ENCODE measurements around the gene PPP1R15A. TPM values are rescaled to one million over a fixed set of nuclear protein-coding genes. Genes with fewer than 3 reads are reported as not detected.

PPP1R15A gene
- total RNA-seq (2022; extraction: Qiagen RNA extraction; ENCODE audit: low read depth): 91.5 to 154 TPM (median 107 TPM) in 5 replicates

GRCh38 chr19:48872182-48872883 lies at the start of gene PPP1R15A:
Gene PPP1R15A (plus strand): TSS chr19:48872421. CDS start chr19:48873234, 813 bp downstream.

GRCh38 chr19:48836089-48837017 lies 35.9 kb upstream of the PPP1R15A start, which contains the start of gene HSD17B14:
Gene HSD17B14 (minus strand): TSS chr19:48836491. CDS start chr19:48836411, 80 bp downstream.

GRCh38 chr19:48868114-48868886 lies 3.9 kb upstream of the PPP1R15A start, which contains the start of gene PLEKHA4:
Gene PLEKHA4 (minus strand): TSS chr19:48868617. CDS start chr19:48867620, 997 bp downstream.

GRCh38 chr19:48899781-48900476 lies 27.7 kb downstream of the PPP1R15A start, which contains the start of gene NUCB1:
Gene NUCB1 (plus strand): TSS chr19:48900312. CDS start chr19:48900797, 485 bp downstream.

Other genes with a start within 250 kb of the PPP1R15A start
- gene DBP, start 235.0 kb upstream of the PPP1R15A start, total RNA-seq (2022; extraction: Qiagen RNA extraction; ENCODE audit: low read depth): 1.5 to 2.6 TPM (median 2.2 TPM) in 5 replicates
- gene CA11, start 226.2 kb upstream of the PPP1R15A start, total RNA-seq (2022; extraction: Qiagen RNA extraction; ENCODE audit: low read depth): 8.5 to 11.3 TPM (median 9.8 TPM) in 5 replicates
- 0.14 to 0.26 TPM (median 0.17 TPM) in 4 of 5 replicates, not detected in the other for gene NTN5, start 199.4 kb upstream of the PPP1R15A start, total RNA-seq (2022; extraction: Qiagen RNA extraction; ENCODE audit: low read depth)
- not detected in 5 replicates for gene FUT2, start 176.4 kb upstream of the PPP1R15A start, total RNA-seq (2022; extraction: Qiagen RNA extraction; ENCODE audit: low read depth)
- gene MAMSTR, start 152.7 kb upstream of the PPP1R15A start, total RNA-seq (2022; extraction: Qiagen RNA extraction; ENCODE audit: low read depth): 0.28 to 0.51 TPM (median 0.48 TPM) in 5 replicates
- 0.19 to 0.53 TPM (median 0.41 TPM) in 5 replicates for gene RASIP1, start 131.8 kb upstream of the PPP1R15A start, total RNA-seq (2022; extraction: Qiagen RNA extraction; ENCODE audit: low read depth)
- gene IZUMO1, start 125.5 kb upstream of the PPP1R15A start, total RNA-seq (2022; extraction: Qiagen RNA extraction; ENCODE audit: low read depth): not detected in 5 replicates
- 0.06 to 0.09 TPM (median 0.08 TPM) in 5 replicates for gene FUT1, start 119.8 kb upstream of the PPP1R15A start, total RNA-seq (2022; extraction: Qiagen RNA extraction; ENCODE audit: low read depth)
- gene FGF21, start 116.9 kb upstream of the PPP1R15A start, total RNA-seq (2022; extraction: Qiagen RNA extraction; ENCODE audit: low read depth): not detected in 5 replicates
- gene BCAT2, start 61.4 kb upstream of the PPP1R15A start, total RNA-seq (2022; extraction: Qiagen RNA extraction; ENCODE audit: low read depth): 52.3 to 64.8 TPM (median 56.8 TPM) in 5 replicates
- gene HSD17B14, start 35.9 kb upstream of the PPP1R15A start, total RNA-seq (2022; extraction: Qiagen RNA extraction; ENCODE audit: low read depth): 12.2 to 15.1 TPM (median 14.1 TPM) in 5 replicates
- gene PLEKHA4, start 3.8 kb upstream of the PPP1R15A start, total RNA-seq (2022; extraction: Qiagen RNA extraction; ENCODE audit: low read depth): 1.7 to 2.7 TPM (median 1.9 TPM) in 5 replicates
- not detected in 5 replicates for gene TULP2, start 26.3 kb downstream of the PPP1R15A start, total RNA-seq (2022; extraction: Qiagen RNA extraction; ENCODE audit: low read depth)
- gene NUCB1, start 27.9 kb downstream of the PPP1R15A start, total RNA-seq (2022; extraction: Qiagen RNA extraction; ENCODE audit: low read depth): 190 to 222 TPM (median 195 TPM) in 5 replicates
- gene DHDH, start 61.3 kb downstream of the PPP1R15A start, total RNA-seq (2022; extraction: Qiagen RNA extraction; ENCODE audit: low read depth): 0.91 to 1.8 TPM (median 1.7 TPM) in 5 replicates
- gene BAX, start 82.5 kb downstream of the PPP1R15A start, total RNA-seq (2022; extraction: Qiagen RNA extraction; ENCODE audit: low read depth): 289 to 376 TPM (median 349 TPM) in 5 replicates
- 18,257 to 24,972 TPM (median 19,327 TPM) in 5 replicates for gene FTL, start 92.9 kb downstream of the PPP1R15A start, total RNA-seq (2022; extraction: Qiagen RNA extraction; ENCODE audit: low read depth)
- 18.8 to 22.5 TPM (median 20.3 TPM) in 5 replicates for gene GYS1, start 120.9 kb downstream of the PPP1R15A start, total RNA-seq (2022; extraction: Qiagen RNA extraction; ENCODE audit: low read depth)
- 204 to 252 TPM (median 242 TPM) in 5 replicates for gene RUVBL2, start 121.5 kb downstream of the PPP1R15A start, total RNA-seq (2022; extraction: Qiagen RNA extraction; ENCODE audit: low read depth)
- not detected in 5 replicates for gene LHB, start 144.7 kb downstream of the PPP1R15A start, total RNA-seq (2022; extraction: Qiagen RNA extraction; ENCODE audit: low read depth)
- 0.14 to 0.47 TPM (median 0.38 TPM) in 4 of 5 replicates, not detected in the other for gene CGB3, start 151.9 kb downstream of the PPP1R15A start, total RNA-seq (2022; extraction: Qiagen RNA extraction; ENCODE audit: low read depth)
- 0.22 to 0.41 TPM (median 0.35 TPM) in 3 of 5 replicates, not detected in the others for gene CGB2, start 159.5 kb downstream of the PPP1R15A start, total RNA-seq (2022; extraction: Qiagen RNA extraction; ENCODE audit: low read depth)
- gene CGB1, start 164.5 kb downstream of the PPP1R15A start, total RNA-seq (2022; extraction: Qiagen RNA extraction; ENCODE audit: low read depth): not detected in 5 replicates
- 1.0 to 1.6 TPM (median 1.4 TPM) in 5 replicates for gene CGB5, start 171.4 kb downstream of the PPP1R15A start, total RNA-seq (2022; extraction: Qiagen RNA extraction; ENCODE audit: low read depth)
- gene CGB8, start 176.7 kb downstream of the PPP1R15A start, total RNA-seq (2022; extraction: Qiagen RNA extraction; ENCODE audit: low read depth): 3.5 to 6.0 TPM (median 4.8 TPM) in 5 replicates
- 0.35 to 0.92 TPM (median 0.45 TPM) in 5 replicates for gene CGB7, start 185.3 kb downstream of the PPP1R15A start, total RNA-seq (2022; extraction: Qiagen RNA extraction; ENCODE audit: low read depth)
- 0.37 to 0.85 TPM (median 0.52 TPM) in 5 replicates for gene NTF4, start 192.4 kb downstream of the PPP1R15A start, total RNA-seq (2022; extraction: Qiagen RNA extraction; ENCODE audit: low read depth)
- not detected in 5 replicates for gene KCNA7, start 200.3 kb downstream of the PPP1R15A start, total RNA-seq (2022; extraction: Qiagen RNA extraction; ENCODE audit: low read depth)
- 283 to 359 TPM (median 313 TPM) in 5 replicates for gene SNRNP70, start 213.0 kb downstream of the PPP1R15A start, total RNA-seq (2022; extraction: Qiagen RNA extraction; ENCODE audit: low read depth)
- gene LIN7B, start 241.9 kb downstream of the PPP1R15A start, total RNA-seq (2022; extraction: Qiagen RNA extraction; ENCODE audit: low read depth): 4.9 to 7.1 TPM (median 5.6 TPM) in 5 replicates
- gene C19orf73, start 246.7 kb downstream of the PPP1R15A start, total RNA-seq (2022; extraction: Qiagen RNA extraction; ENCODE audit: low read depth): 1.3 to 2.2 TPM (median 2.0 TPM) in 5 replicates
- 6.5 to 8.7 TPM (median 7.2 TPM) in 5 replicates for gene PPFIA3, start 247.1 kb downstream of the PPP1R15A start, total RNA-seq (2022; extraction: Qiagen RNA extraction; ENCODE audit: low read depth)

All from A549 treated with DMSO at 1 μM for 4 hours (cell line).